Measurements from ENCODE around the gene CADM1. TPM values are rescaled to one million over a fixed set of nuclear protein-coding genes. Genes with fewer than 3 reads are reported as not detected.

The CADM1 gene
- polyA plus RNA-seq, 1 donor: 22.8 TPM

GRCh38 chr11:115515647-115516395, 11.6 kb upstream of the CADM1 start:
- no peak for DNase-seq (ENCODE audit: low read depth)

- DNase-seq (ENCODE audit: low read depth): no peak
These were observed 2.9 kb upstream of the CADM1 start for GRCh38 chr11:115506954-115507675.

GRCh38 chr11:115505175-115505574, 960 bp upstream of the CADM1 start:
- no peak for DNase-seq (ENCODE audit: low read depth)

- DNase-seq (ENCODE audit: low read depth): no peak
These were observed 334 bp downstream of the CADM1 start for GRCh38 chr11:115503886-115504275.

GRCh38 chr11:115503083-115503885, 931 bp downstream of the CADM1 start:
- no peak for DNase-seq (ENCODE audit: low read depth)

- DNase-seq (ENCODE audit: low read depth): no peak
These were observed 1.6 kb downstream of the CADM1 start for GRCh38 chr11:115502636-115503082.

- no peak for DNase-seq (ENCODE audit: low read depth)
These were observed 2.2 kb downstream of the CADM1 start for GRCh38 chr11:115501893-115502589.

GRCh38 chr11:115501502-115501892, 2.7 kb downstream of the CADM1 start:
- no peak for DNase-seq (ENCODE audit: low read depth)

- no peak for DNase-seq (ENCODE audit: low read depth)
These were observed 3.4 kb downstream of the CADM1 start for GRCh38 chr11:115500547-115501501.

- DNase-seq (ENCODE audit: low read depth): no peak
These were observed 4.3 kb downstream of the CADM1 start for GRCh38 chr11:115499891-115500290.

- no peak for DNase-seq (ENCODE audit: low read depth)
These were observed 4.9 kb downstream of the CADM1 start for GRCh38 chr11:115499241-115499799.

- DNase-seq (ENCODE audit: low read depth): no peak
These were observed 5.9 kb downstream of the CADM1 start for GRCh38 chr11:115498354-115498753.

GRCh38 chr11:115497303-115497702, 6.9 kb downstream of the CADM1 start:
- no peak for DNase-seq (ENCODE audit: low read depth)

GRCh38 chr11:115496892-115497291, 7.3 kb downstream of the CADM1 start:
- no peak for DNase-seq (ENCODE audit: low read depth)

- no peak for DNase-seq (ENCODE audit: low read depth)
These were observed 10.3 kb downstream of the CADM1 start for GRCh38 chr11:115493905-115494304.

GRCh38 chr11:115493488-115493887, 10.7 kb downstream of the CADM1 start:
- no peak for DNase-seq (ENCODE audit: low read depth)

GRCh38 chr11:115489466-115489865, 14.7 kb downstream of the CADM1 start:
- DNase-seq (ENCODE audit: low read depth): no peak

GRCh38 chr11:115488945-115489344, 15.3 kb downstream of the CADM1 start:
- DNase-seq (ENCODE audit: low read depth): no peak

- DNase-seq (ENCODE audit: low read depth): no peak
These were observed 22.7 kb downstream of the CADM1 start for GRCh38 chr11:115481528-115481927.

- DNase-seq (ENCODE audit: low read depth): no peak
These were observed 23.6 kb downstream of the CADM1 start for GRCh38 chr11:115480611-115481010.
